B cell (primary cell): ENCODE measurements around the gene SAMD4B. TPM values are rescaled to one million over a fixed set of nuclear protein-coding genes. Genes with fewer than 3 reads are reported as not detected.
A peak's percentile ranks its signal among the peaks of the same experiment; 100 is the strongest.

ENCODE experiments used
- ATAC-seq: fragments of 200-7000 bp; cut with Tn5 transposase; one replicate; pipeline ENCODE4 v1.10.0; 2021; ENCODE audit warnings: low read depth, mild to moderate bottlenecking, moderate number of reproducible peaks, moderate library complexity
- CTCF ChIA-PET: fragments of 350-600 bp; sonication (Branson Sonifier 250); formaldehyde crosslinking; loops from one replicate; lab custom pipeline; 2021; ENCODE audit warnings: antibody characterized with exemption, inconsistent platforms; lab: Charles Lee
- POLR2A ChIA-PET: fragments of 350-600 bp; sonication (Branson Sonifier 250); formaldehyde crosslinking; loops from one replicate; lab custom pipeline; 2021; ENCODE audit warnings: antibody characterized with exemption; lab: Charles Lee
- DNase-seq: peaks from one replicate; pipeline ENCODE4 v3.0.0; 2013
- H2AFZ ChIP-seq: 2 replicates; pipeline ENCODE4 v1.6.1; 2012; ENCODE audit warnings: mild to moderate bottlenecking, low read depth, low read length; ENCODE audit not compliant: insufficient read depth, poor library complexity, severe bottlenecking
- H3K27ac ChIP-seq, 2 donors: 1 replicate in 1 of 2; 2 replicates in 1 of 2; pipeline ENCODE4 v1.5.1; 2012 to 2013; ENCODE audit warnings: low read length in 2 of 2, mild to moderate bottlenecking in 2 of 2, moderate library complexity in 1 of 2
- H3K27me3 ChIP-seq, 4 experiments: fragments of 200-600 bp in 1 of 4; sonication (generic) in 1 of 4; replicated peaks in 1 of 4; 1 replicate in 2 of 4; 2 replicates in 2 of 4; pipeline versions ENCODE4 v1.6.1 to v1.7.0; 2013 to 2016; ENCODE audit warnings: low read length in 3 of 4, mild to moderate bottlenecking in 2 of 4, mixed read lengths in 1 of 4, moderate library complexity in 1 of 4; ENCODE audit not compliant: insufficient read depth in 4 of 4, control insufficient read depth in 3 of 4; ENCODE audit errors: control extremely low read depth in 1 of 4
- H3K36me3 ChIP-seq, 2 experiments: replicated peaks in 1 of 2; 1 replicate in 1 of 2; 2 replicates in 1 of 2; pipeline versions ENCODE4 v1.6.1 to v1.7.1; 2013; ENCODE audit warnings: low read length in 1 of 2; ENCODE audit not compliant: insufficient read depth in 2 of 2, control insufficient read depth in 1 of 2; ENCODE audit errors: control extremely low read depth in 1 of 2, extremely low read depth in 1 of 2
- H3K4me1 ChIP-seq, 2 donors: fragments of 200-600 bp in 1 of 2; sonication (generic) in 1 of 2; 1 replicate in 1 of 2; 2 replicates in 1 of 2; pipeline versions ENCODE4 v1.5.1 to v1.6.1; 2013 to 2017; ENCODE audit warnings: low read length in 2 of 2; ENCODE audit not compliant: control insufficient read depth in 2 of 2, insufficient read depth in 2 of 2
- H3K4me2 ChIP-seq: replicated peaks from 2 replicates; pipeline ENCODE3; 2012; ENCODE audit warnings: mild to moderate bottlenecking, low read depth, low read length; ENCODE audit not compliant: poor library complexity, severe bottlenecking
- H3K4me3 ChIP-seq, 5 experiments: fragments of 200-600 bp in 1 of 5; sonication (generic) in 1 of 5; 1 replicate in 3 of 5; 2 replicates in 2 of 5; pipeline versions ENCODE4 v1.5.1 to v1.7.0; 2011 to 2016; ENCODE audit warnings: low read length in 4 of 5, mild to moderate bottlenecking in 4 of 5, low read depth in 2 of 5, control low read depth in 1 of 5, moderate library complexity in 1 of 5; ENCODE audit not compliant: insufficient read depth in 1 of 5; ENCODE audit errors: control extremely low read depth in 1 of 5, extremely low read depth in 1 of 5
- H3K79me2 ChIP-seq: fragments of 200-600 bp; sonication (generic); one replicate; pipeline ENCODE4 v1.6.0; 2016; ENCODE audit warnings: low read length; ENCODE audit not compliant: control insufficient read depth, insufficient read depth
- H3K9ac ChIP-seq: fragments of 200-600 bp; sonication (generic); 2 replicates; pipeline ENCODE4 v1.6.1; 2017; ENCODE audit warnings: mild to moderate bottlenecking, low read length, moderate library complexity
- H3K9me3 ChIP-seq, 3 donors: one replicate each; pipeline versions ENCODE4 v1.6.1 to v1.7.1; 2013; ENCODE audit warnings: low read length in 2 of 3; ENCODE audit not compliant: control insufficient read depth in 2 of 3, insufficient read depth in 1 of 3; ENCODE audit errors: control extremely low read depth in 1 of 3
- H4K20me1 ChIP-seq: 2 replicates; pipeline ENCODE4 v1.6.0; 2012; ENCODE audit warnings: mild to moderate bottlenecking, low read length; ENCODE audit not compliant: insufficient read depth, control insufficient read depth, poor library complexity, severe bottlenecking
- H3K27ac Mint-ChIP-seq: one replicate; pipeline ENCODE4 v1.8.0; 2021; ENCODE audit warnings: mixed read lengths
- H3K27me3 Mint-ChIP-seq: one replicate; pipeline ENCODE4 v1.8.0; 2021; ENCODE audit warnings: mixed read lengths
- H3K4me1 Mint-ChIP-seq: one replicate; pipeline ENCODE4 v1.8.0; 2021; ENCODE audit warnings: mixed read lengths
- H3K4me3 Mint-ChIP-seq: one replicate; pipeline ENCODE4 v1.8.0; 2021; ENCODE audit warnings: mixed read lengths
- H3K9me3 Mint-ChIP-seq: one replicate; pipeline ENCODE4 v1.8.0; 2022; ENCODE audit warnings: mixed read lengths; ENCODE audit not compliant: insufficient read depth
- EZH2 ChIP-seq: IDR thresholded peaks from 2 replicates; pipeline ENCODE4 v1.6.1; 2012; ENCODE audit warnings: borderline replicate concordance, low read depth, mild to moderate bottlenecking, moderate library complexity, low read length; ENCODE audit not compliant: insufficient read depth, poor library complexity, severe bottlenecking
- WGBS: methylation state at CpG from one replicate; pipeline ENCODE4 v1.1.5; 2013; ENCODE audit warnings: missing lambda C conversion rate; ENCODE audit not compliant: insufficient coverage; 5-methylcytosine and 5-hydroxymethylcytosine counted together
- intact Hi-C: fragments of 100-400 bp; cut with micrococcal nuclease; formaldehyde crosslinking; loops from one replicate; pipeline ENCODE4 v1.10.0; 2022
- polyA plus RNA-seq: library from polyadenylated mRNA; depleted of rRNA; stranded (reverse); fragments of >200 nt; gene quantifications from 2 replicates; pipeline ENCODE4 v1.2.3, GENCODE V29; 2012
- total RNA-seq, 2 donors: library from RNA; stranded (reverse); fragments of 120-200 nt in 1 of 2; gene quantifications; 1 replicate in 1 of 2; 2 replicates in 1 of 2; pipeline versions ENCODE4 v1.2.3 to v1.2.4, GENCODE V29; 2013 to 2022
- TF ChIP-seq, protein P1 (sequence below): fragments of 200-600 bp; IDR thresholded peaks from one replicate; pipeline ENCODE4 v1.8.0; 2022; ENCODE audit warnings: antibody characterized with exemption, mild to moderate bottlenecking

SAMD4B gene
- total and polyA plus RNA-seq, 2 donors (not counting 1 experiment from before 2014, with no cell fraction given) = 87.3 to 90.0 TPM

DNA sequence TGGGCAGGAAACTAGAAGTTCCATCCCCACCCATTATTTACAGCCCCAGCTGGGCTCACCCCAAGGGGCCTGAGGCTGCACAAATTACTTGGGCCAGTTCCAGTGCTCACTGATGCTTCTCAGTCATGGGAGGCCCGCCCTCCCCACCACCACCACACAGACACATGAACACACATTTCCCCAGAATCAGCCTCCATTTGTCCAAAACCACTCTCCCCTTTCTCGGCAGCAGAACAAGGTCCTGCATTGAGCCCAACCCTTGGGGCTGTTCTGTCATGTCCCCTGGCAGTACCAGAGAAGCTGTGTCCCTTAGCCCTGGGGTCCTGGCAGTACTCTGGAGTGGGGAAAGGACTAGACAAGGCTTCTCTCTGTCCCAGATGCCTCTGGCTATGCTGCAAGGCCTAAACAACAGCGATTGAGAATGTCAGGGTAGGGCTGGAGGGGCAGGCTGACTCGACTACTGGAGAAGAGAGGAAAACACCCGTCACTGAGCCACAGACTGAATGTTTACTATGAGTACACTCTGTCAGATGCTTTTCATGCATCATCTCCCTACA is 21.8 kb downstream of the SAMD4B start:
- Histone ChIP-seq H3K4me2 (peak overlapping the region; percentile 69), H3K79me2 (peaks cover 12% of the 10 kb centered on the region), H4K20me1 (no peaks in the 10 kb centered on the region), H3K4me1 (peaks cover 26 to 36% of the 10 kb centered on the region in 2 donors), H3K27ac (peak overlapping the region; percentile 79 to 85), H3K4me3 (peak overlapping the region in 2 of 5 experiments; percentile 9 to 43), H3K36me3 (peaks cover 0 to 38% of the 10 kb centered on the region in 2 experiments), H3K9ac (peak overlapping the region; percentile 40), H3K9me3 (no peaks in the 10 kb centered on the region), H2AFZ (peak overlapping the region; percentile 24), H3K27me3 (no peaks in the 10 kb centered on the region)
- ChIA-PET CTCF (interaction anchor here (1.0 to 1.7 kb wide), 2 partner anchors 22 to 242 kb away, joined by 4 read pairs; partner anchors contain the start of gene SAMD4B), POLR2A (no interaction called here)
- Mint-ChIP-seq H3K27me3 (no peaks in the 10 kb centered on the region), H3K4me3 (peak overlapping the region; percentile 70), H3K27ac (peak overlapping the region; percentile 96), H3K4me1 (peaks cover 36% of the 10 kb centered on the region), H3K9me3 (no peaks in the 10 kb centered on the region)
- intact Hi-C loops = no loop called here
- 20% methylated on average over 2 of the region's 5 CpGs for WGBS
- peak; percentile 55 for DNase-seq
- ATAC-seq = peak; percentile 90
- TF ChIP-seq, protein P1, sequence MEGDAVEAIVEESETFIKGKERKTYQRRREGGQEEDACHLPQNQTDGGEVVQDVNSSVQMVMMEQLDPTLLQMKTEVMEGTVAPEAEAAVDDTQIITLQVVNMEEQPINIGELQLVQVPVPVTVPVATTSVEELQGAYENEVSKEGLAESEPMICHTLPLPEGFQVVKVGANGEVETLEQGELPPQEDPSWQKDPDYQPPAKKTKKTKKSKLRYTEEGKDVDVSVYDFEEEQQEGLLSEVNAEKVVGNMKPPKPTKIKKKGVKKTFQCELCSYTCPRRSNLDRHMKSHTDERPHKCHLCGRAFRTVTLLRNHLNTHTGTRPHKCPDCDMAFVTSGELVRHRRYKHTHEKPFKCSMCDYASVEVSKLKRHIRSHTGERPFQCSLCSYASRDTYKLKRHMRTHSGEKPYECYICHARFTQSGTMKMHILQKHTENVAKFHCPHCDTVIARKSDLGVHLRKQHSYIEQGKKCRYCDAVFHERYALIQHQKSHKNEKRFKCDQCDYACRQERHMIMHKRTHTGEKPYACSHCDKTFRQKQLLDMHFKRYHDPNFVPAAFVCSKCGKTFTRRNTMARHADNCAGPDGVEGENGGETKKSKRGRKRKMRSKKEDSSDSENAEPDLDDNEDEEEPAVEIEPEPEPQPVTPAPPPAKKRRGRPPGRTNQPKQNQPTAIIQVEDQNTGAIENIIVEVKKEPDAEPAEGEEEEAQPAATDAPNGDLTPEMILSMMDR = no peak
- TF ChIP-seq EZH2 = no peak

DNA sequence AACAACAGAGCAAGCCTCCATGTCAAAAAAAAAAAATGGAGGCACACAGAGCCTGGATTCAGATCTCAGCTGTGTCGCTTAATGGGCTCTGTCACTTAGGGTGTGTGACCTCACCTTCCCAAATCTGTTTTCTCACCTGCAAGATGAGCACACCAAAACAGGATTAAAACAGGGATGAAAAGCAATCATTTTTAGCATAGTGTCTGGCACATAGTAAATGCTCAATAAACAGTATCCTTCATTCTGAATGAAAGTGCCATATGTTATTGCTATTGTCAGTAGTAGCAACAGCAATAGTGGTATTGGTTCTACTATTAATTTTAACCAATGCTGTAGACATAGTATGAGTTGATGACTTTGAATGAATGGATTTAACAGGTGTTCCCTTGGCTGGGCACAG is 23.3 kb downstream of the SAMD4B start:
- ChIA-PET CTCF (interaction anchor here (0.6 to 0.7 kb wide), 3 partner anchors 10 to 171 kb away, joined by 3 read pairs; no protein-coding TSS in a partner anchor), POLR2A (no interaction called here)
- no peaks in the 10 kb centered on the region for H3K9me3 ChIP-seq
- no peak overlapping the region for H3K27ac ChIP-seq
- no peaks in the 10 kb centered on the region for H4K20me1 ChIP-seq
- H3K9ac ChIP-seq = no peak overlapping the region
- no peak overlapping the region for H3K27ac Mint-ChIP-seq
- H3K4me1 ChIP-seq = peaks cover 26 to 36% of the 10 kb centered on the region in 2 donors
- H3K4me3 ChIP-seq = no peak overlapping the region
- no peak overlapping the region for H3K4me3 Mint-ChIP-seq
- H2AFZ ChIP-seq = no peak overlapping the region
- intact Hi-C loops = no loop called here
- ATAC-seq (no peak), DNase-seq (no peak)
- 100% methylated on average over 1 of the region's 1 CpG for WGBS
- H3K4me1 Mint-ChIP-seq = peaks cover 36% of the 10 kb centered on the region
- TF ChIP-seq, protein P1 = no peak
- no peak for TF ChIP-seq EZH2
- H3K27me3 Mint-ChIP-seq = no peaks in the 10 kb centered on the region
- H3K36me3 ChIP-seq = peaks cover 2 to 40% of the 10 kb centered on the region in 2 experiments
- H3K27me3 ChIP-seq = no peaks in the 10 kb centered on the region
- H3K4me2 ChIP-seq = no peak overlapping the region
- no peaks in the 10 kb centered on the region for H3K9me3 Mint-ChIP-seq
- peaks cover 15% of the 10 kb centered on the region for H3K79me2 ChIP-seq
